CD14-positive monocyte (primary cell): Measurements from ENCODE around the gene LETM1. TPM values are rescaled to one million over a fixed set of nuclear protein-coding genes. Genes with fewer than 3 reads are reported as not detected.

Source experiments
- DNase-seq, 3 donors: peaks; one replicate each; pipeline ENCODE4 v3.0.0-alpha.2; 2011 to 2022
- H2AFZ ChIP-seq: 2 replicates; pipeline ENCODE4 v1.6.0; 2012; ENCODE audit warnings: mild to moderate bottlenecking, low read depth, low read length, inconsistent platforms; ENCODE audit not compliant: insufficient read depth, poor library complexity, severe bottlenecking
- H3K27ac ChIP-seq, 2 donors: 1 replicate in 1 of 2; 2 replicates in 1 of 2; pipeline ENCODE4 v1.5.1; 2012 to 2013; ENCODE audit warnings: low read length in 2 of 2, control low read depth in 1 of 2, inconsistent platforms in 1 of 2, low read depth in 1 of 2, mild to moderate bottlenecking in 1 of 2
- H3K27me3 ChIP-seq, 2 donors: one replicate each; pipeline versions ENCODE4 v1.6.0 to v1.6.1; 2011 to 2013; ENCODE audit warnings: low read length in 2 of 2; ENCODE audit not compliant: control insufficient read depth in 2 of 2, insufficient read depth in 2 of 2
- H3K36me3 ChIP-seq, 2 donors: replicated peaks in 1 of 2; 1 replicate in 1 of 2; 2 replicates in 1 of 2; pipeline versions ENCODE4 v1.5.1 to v1.6.1; 2012 to 2013; ENCODE audit warnings: low read length in 2 of 2, control low read depth in 1 of 2, inconsistent platforms in 1 of 2, mild to moderate bottlenecking in 1 of 2; ENCODE audit not compliant: insufficient read depth in 2 of 2, control insufficient read depth in 1 of 2
- H3K4me1 ChIP-seq, 2 donors: 1 replicate in 1 of 2; 2 replicates in 1 of 2; pipeline versions ENCODE4 v1.5.1 to v1.6.1; 2012 to 2013; ENCODE audit warnings: low read length in 2 of 2, control low read depth in 1 of 2, inconsistent platforms in 1 of 2, mild to moderate bottlenecking in 1 of 2, moderate library complexity in 1 of 2; ENCODE audit not compliant: insufficient read depth in 2 of 2, control insufficient read depth in 1 of 2
- H3K4me2 ChIP-seq: replicated peaks from 2 replicates; pipeline ENCODE3; 2012; ENCODE audit warnings: low read length, moderate library complexity, mild to moderate bottlenecking; ENCODE audit not compliant: poor library complexity, severe bottlenecking; ENCODE audit errors: extremely low read depth
- H3K4me3 ChIP-seq, 3 experiments: fragments of 200-600 bp in 1 of 3; sonication (generic) in 1 of 3; replicated peaks in 1 of 3; 1 replicate in 2 of 3; 2 replicates in 1 of 3; pipeline ENCODE4 v1.5.1; 2011 to 2013; ENCODE audit warnings: low read length in 3 of 3, mild to moderate bottlenecking in 3 of 3, control low read depth in 2 of 3, low read depth in 2 of 3, inconsistent platforms in 1 of 3, moderate library complexity in 1 of 3
- H3K79me2 ChIP-seq: 2 replicates; pipeline ENCODE4 v1.6.0; 2012; ENCODE audit warnings: mild to moderate bottlenecking, control low read depth, inconsistent platforms, low read length, moderate library complexity; ENCODE audit not compliant: insufficient read depth
- H3K9ac ChIP-seq: 2 replicates; pipeline ENCODE4 v1.6.0; 2017; ENCODE audit warnings: low read length, mild to moderate bottlenecking; ENCODE audit not compliant: insufficient read depth, poor library complexity, severe bottlenecking
- H3K9me3 ChIP-seq, 2 donors: replicated peaks in 1 of 2; 1 replicate in 1 of 2; 2 replicates in 1 of 2; pipeline versions ENCODE4 v1.5.1 to v1.6.1; 2012 to 2013; ENCODE audit warnings: low read length in 2 of 2, control low read depth in 1 of 2; ENCODE audit not compliant: control insufficient read depth in 1 of 2, insufficient read depth in 1 of 2
- H4K20me1 ChIP-seq: 2 replicates; pipeline ENCODE4 v1.6.0; 2012; ENCODE audit warnings: mild to moderate bottlenecking, low read length, control low read depth, moderate library complexity; ENCODE audit not compliant: insufficient read depth
- H3K27ac Mint-ChIP-seq, 7 donors: one replicate each; pipeline ENCODE4 v1.8.0; 2020; ENCODE audit warnings: mild to moderate bottlenecking in 7 of 7, mixed read lengths in 7 of 7, moderate library complexity in 6 of 7, inconsistent platforms in 2 of 7
- H3K27me3 Mint-ChIP-seq, 3 donors: one replicate each; pipeline ENCODE4 v1.8.0; 2021 to 2022; ENCODE audit warnings: low read depth in 3 of 3, mild to moderate bottlenecking in 3 of 3, mixed read lengths in 3 of 3, moderate library complexity in 3 of 3, inconsistent platforms in 1 of 3
- H3K36me3 Mint-ChIP-seq, 2 donors: one replicate each; pipeline ENCODE4 v1.8.0; 2020; ENCODE audit warnings: mixed read lengths in 2 of 2, inconsistent platforms in 1 of 2, mild to moderate bottlenecking in 1 of 2
- H3K4me1 Mint-ChIP-seq: one replicate; pipeline ENCODE4 v1.8.0; 2020; ENCODE audit warnings: mild to moderate bottlenecking, mixed read lengths
- H3K4me3 Mint-ChIP-seq, 2 donors: one replicate each; pipeline ENCODE4 v1.8.0; 2020; ENCODE audit warnings: mild to moderate bottlenecking in 2 of 2, mixed read lengths in 2 of 2, moderate library complexity in 1 of 2
- H3K9me3 Mint-ChIP-seq, 7 donors: one replicate each; pipeline ENCODE4 v1.8.0; 2020 to 2022; ENCODE audit warnings: mixed read lengths in 7 of 7, mild to moderate bottlenecking in 6 of 7, moderate library complexity in 6 of 7, inconsistent platforms in 2 of 7
- CTCF ChIP-seq: fragments of 200-600 bp; IDR thresholded peaks from one replicate; pipeline ENCODE4 v1.8.0; 2022; ENCODE audit warnings: antibody characterized with exemption, mild to moderate bottlenecking
- WGBS: methylation state at CpG from one replicate; pipeline ENCODE4 v1.1.5; 2013; ENCODE audit warnings: missing lambda C conversion rate; ENCODE audit not compliant: insufficient coverage; 5-methylcytosine and 5-hydroxymethylcytosine counted together
- intact Hi-C, 2 donors: fragments of 100-400 bp; cut with micrococcal nuclease; formaldehyde crosslinking; loops; one replicate each; pipeline versions ENCODE4 v1.15.0 to v1.15.1; 2023
- polyA minus RNA-seq: library from RNA; depleted of rRNA, polyadenylated mRNA; stranded (reverse); fragments of >200 nt; gene quantifications from 2 replicates; pipeline ENCODE4 v1.2.3, GENCODE V29; 2012
- polyA plus RNA-seq, 3 donors: library from polyadenylated mRNA; depleted of rRNA in 1 of 3; unstranded in 2 of 3; stranded (reverse) in 1 of 3; fragments of 300-500 nt in 2 of 3; fragments of >200 nt in 1 of 3; fragmentation: Illumina TruSeq in 2 of 3; gene quantifications; 1 replicate in 2 of 3; 2 replicates in 1 of 3; pipeline ENCODE4 v1.2.3, GENCODE V29; 2012 to 2021
- total RNA-seq, 12 experiments: library from RNA in 1 of 12; stranded (reverse) in 1 of 12; fragments of 120-200 nt in 1 of 12; gene quantifications; one replicate each; pipeline ENCODE4 v1.2.4 and lab custom pipeline; 2013 to 2026; ENCODE audit warnings: mixed read lengths in 6 of 12, inconsistent platforms in 1 of 12

Gene LETM1
- 15.6 TPM for total RNA-seq (2013)
- polyA plus RNA-seq, result 10 to 100 TPM in 1 of 3 donors, 1 to 10 TPM in 2; 6.2 to 18.6 (median 9.0) TPM
- 30.2 and 38.0 TPM in 2 replicates for polyA minus RNA-seq
- 9.5 to 33.7 (median 25.4) reads per million in 11 experiments for total RNA-seq (lab: John Stamatoyannopoulos, UW)

DNA sequence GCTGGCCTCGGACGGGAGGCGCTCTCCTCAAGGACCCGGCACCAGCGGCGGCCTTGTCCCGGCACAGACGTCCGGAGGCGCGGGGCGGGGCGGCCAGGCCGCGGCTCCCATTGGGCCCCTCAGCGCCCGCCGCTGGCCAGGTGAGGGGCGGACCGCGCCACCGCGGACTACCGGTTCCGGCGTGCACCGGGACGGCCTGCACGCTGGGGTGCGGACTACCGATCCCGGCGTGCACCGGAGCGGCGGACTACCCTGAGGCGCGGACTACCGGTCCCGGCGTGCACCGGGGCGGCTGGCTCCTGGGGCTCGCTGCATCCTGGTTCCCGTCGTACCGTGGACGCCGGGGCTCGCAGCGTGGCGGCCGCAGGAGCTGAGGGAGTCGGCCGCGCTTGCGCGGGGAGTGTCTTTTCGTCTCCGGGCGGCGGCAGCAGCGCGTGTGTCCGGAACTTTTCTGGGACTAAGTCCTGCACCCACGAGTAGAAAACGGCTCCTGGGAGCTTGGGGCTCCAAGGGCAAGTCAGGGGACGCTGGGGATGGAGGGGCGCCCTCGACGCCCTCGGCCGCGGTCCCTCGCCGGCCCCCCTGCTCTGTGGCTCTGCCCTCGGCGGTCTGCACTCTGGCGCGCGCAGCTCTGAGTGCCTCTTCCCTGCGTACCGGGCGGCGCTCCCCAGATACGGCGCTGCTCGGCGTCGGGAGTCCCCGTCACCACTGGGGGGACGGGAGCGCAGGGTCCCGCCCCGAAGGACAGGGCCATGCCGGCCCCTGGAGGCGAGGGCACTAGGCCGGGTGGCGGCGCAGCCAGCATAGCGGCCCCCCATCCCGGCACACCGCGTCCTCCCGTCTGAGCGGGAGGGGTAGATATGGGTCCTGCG is at the start of gene LETM1:
TSS of gene LETM1 (minus strand) at position 86 of the 872 bp plus-strand sequence. CDS start 206 bp downstream, outside the sequence.
- intact Hi-C loops, result loop anchor here (2.0 to 10.0 kb wide), 6 partner anchors 14 to 1108 kb away; partner anchors contain the start of genes GRK4 (in 2 of the 2), NOP14 (in 2 of the 2), NSD2 (in 1 of the 2) and SLBP (in 1 of the 2)
- H3K4me3 Mint-ChIP-seq, result peak within 1 kb of the TSS; percentile 82 to 85
- TF ChIP-seq CTCF, result no peak
- H2AFZ ChIP-seq, result peak within 1 kb of the TSS; percentile 92
- no peaks in the 10 kb centered on the region for H3K9me3 Mint-ChIP-seq
- H3K27ac Mint-ChIP-seq, result peak within 1 kb of the TSS in 6 of 7 donors; percentile 15 to 69 (median 62)
- H3K9me3 ChIP-seq, result no peaks in the 10 kb centered on the region
- peak within 1 kb of the TSS; percentile 27 to 56 for H3K27ac ChIP-seq
- H3K4me2 ChIP-seq, result peak within 1 kb of the TSS; percentile 99
- peaks cover 45% of the 10 kb centered on the region for H3K79me2 ChIP-seq
- H3K27me3 Mint-ChIP-seq, result peaks cover 0 to 7% (median 6%) of the 10 kb centered on the region in 3 donors
- H4K20me1 ChIP-seq, result peaks cover 22% of the 10 kb centered on the region
- no peaks in the 10 kb centered on the region for H3K27me3 ChIP-seq
- peak; percentile 78 to 89 (median 87) for DNase-seq
- peak within 1 kb of the TSS; percentile 78 for H3K9ac ChIP-seq
- peaks cover 21 to 29% of the 10 kb centered on the region in 2 donors for H3K4me1 ChIP-seq
- WGBS, result under 1% methylated on average over 106 of the region's 107 CpGs
- peaks cover 24% of the 10 kb centered on the region for H3K4me1 Mint-ChIP-seq
- H3K36me3 Mint-ChIP-seq, result peaks cover 6 to 20% of the 10 kb centered on the region in 2 donors
- H3K36me3 ChIP-seq, result peaks cover 0 to 8% of the 10 kb centered on the region in 2 donors
- peak within 1 kb of the TSS; percentile 72 to 89 (median 76) for H3K4me3 ChIP-seq

- TF ChIP-seq CTCF, result no peak
- no peak overlapping the region for H3K27ac Mint-ChIP-seq
- 100% methylated on average over 1 of the region's 3 CpGs for WGBS
Measured at GRCh38 chr4:1904042-1904441, 48.1 kb upstream of the LETM1 start.

More at GRCh38 chr4:1904042-1904441, 48.1 kb upstream of the LETM1 start:
- peaks cover 0 to 2% of the 10 kb centered on the region in 2 donors for H3K4me1 ChIP-seq
- no peaks in the 10 kb centered on the region for H3K27me3 ChIP-seq
- peaks cover 45 to 88% of the 10 kb centered on the region in 2 donors for H3K36me3 ChIP-seq
- H2AFZ ChIP-seq, result no peak overlapping the region
- H3K4me3 ChIP-seq, result no peak overlapping the region
- H3K9me3 ChIP-seq, result no peaks in the 10 kb centered on the region
- no peak overlapping the region for H3K9ac ChIP-seq
- no peaks in the 10 kb centered on the region for H3K27me3 Mint-ChIP-seq
- H3K4me1 Mint-ChIP-seq, result peaks cover 2% of the 10 kb centered on the region
- no peak overlapping the region for H3K4me2 ChIP-seq
- H3K9me3 Mint-ChIP-seq, result no peaks in the 10 kb centered on the region
- intact Hi-C loops, result loop anchor here (5.0 to 10.0 kb wide), 2 partner anchors 47 to 49 kb away; partner anchors contain the start of gene LETM1 (in 2 of the 2)
- no peak overlapping the region for H3K4me3 Mint-ChIP-seq
- peaks cover 62 to 85% of the 10 kb centered on the region in 2 donors for H3K36me3 Mint-ChIP-seq
- no peak overlapping the region for H3K27ac ChIP-seq
- DNase-seq, result no peak
- H4K20me1 ChIP-seq, result no peaks in the 10 kb centered on the region
- peaks cover 96% of the 10 kb centered on the region for H3K79me2 ChIP-seq
